ENCODE results near the gene FAM187B.
"Not testable (repeated sequence)": the region's sequence is repeated elsewhere in the genome, so short reads cannot be mapped to it uniquely, and the experiment has no call there.

FAM187B gene

DNA sequence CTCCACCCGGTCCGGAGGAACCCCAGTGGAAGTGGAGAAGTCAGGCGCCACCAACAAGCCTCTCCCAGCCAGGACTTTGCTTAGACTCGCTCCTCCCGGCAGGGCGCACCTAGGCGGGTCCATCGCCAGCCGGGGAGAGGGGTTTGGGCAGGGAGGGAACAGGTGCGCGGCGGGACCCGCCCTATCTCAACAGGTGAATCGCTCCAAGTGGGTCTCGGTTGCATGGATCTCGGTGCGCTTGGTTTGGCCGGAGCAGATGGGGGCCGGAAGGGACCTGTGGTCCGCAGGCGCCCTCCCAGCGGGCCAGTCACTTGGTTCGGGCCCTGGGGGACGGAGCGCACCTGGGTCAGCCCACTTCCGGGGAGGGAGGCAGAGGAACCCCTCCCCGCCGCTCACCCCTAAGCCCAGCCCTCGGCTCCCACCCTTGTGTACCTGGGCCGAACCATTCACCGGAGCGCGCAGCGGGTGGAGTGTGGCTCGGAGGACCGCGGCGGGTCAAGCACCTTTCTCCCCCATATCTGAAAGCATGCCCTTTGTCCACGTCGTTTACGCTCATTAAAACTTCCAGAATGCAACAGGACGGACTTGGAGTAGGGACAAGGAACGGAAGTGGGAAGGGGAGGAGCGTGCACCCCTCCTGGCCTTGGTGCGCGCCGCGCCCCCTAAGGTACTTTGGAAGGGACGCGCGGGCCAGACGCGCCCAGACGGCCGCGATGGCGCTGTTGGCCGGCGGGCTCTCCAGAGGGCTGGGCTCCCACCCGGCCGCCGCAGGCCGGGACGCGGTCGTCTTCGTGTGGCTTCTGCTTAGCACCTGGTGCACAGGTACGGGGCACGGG, 20.0 kb upstream of the FAM187B start, which contains the start of gene LSR:
TSS of gene LSR (plus strand) at position 693 of the 836 bp plus-strand sequence. CDS start at position 714, 21 bp downstream.
- Histone ChIP-seq H3K9ac (ENCODE audit: low read depth, low read length) (peak within 1 kb of the TSS; percentile 94), H3K4me3 (ENCODE audit: low read depth, low read length) (peak within 1 kb of the TSS; percentile 88), H3K4me1 (ENCODE audit: control insufficient read depth, insufficient read depth, low read length) (peaks cover 17% of the 10 kb centered on the region), H3K36me3 (ENCODE audit: control insufficient read depth, insufficient read depth, low read length) (peaks cover 25% of the 10 kb centered on the region), H3K27me3 (ENCODE audit: control insufficient read depth, insufficient read depth, low read length) (no peaks in the 10 kb centered on the region), H3K27ac (ENCODE audit: low read depth, low read length) (peak within 1 kb of the TSS; percentile 99), H3K9me3 (ENCODE audit: control insufficient read depth, insufficient read depth, low read length) (no peaks in the 10 kb centered on the region)

DNA sequence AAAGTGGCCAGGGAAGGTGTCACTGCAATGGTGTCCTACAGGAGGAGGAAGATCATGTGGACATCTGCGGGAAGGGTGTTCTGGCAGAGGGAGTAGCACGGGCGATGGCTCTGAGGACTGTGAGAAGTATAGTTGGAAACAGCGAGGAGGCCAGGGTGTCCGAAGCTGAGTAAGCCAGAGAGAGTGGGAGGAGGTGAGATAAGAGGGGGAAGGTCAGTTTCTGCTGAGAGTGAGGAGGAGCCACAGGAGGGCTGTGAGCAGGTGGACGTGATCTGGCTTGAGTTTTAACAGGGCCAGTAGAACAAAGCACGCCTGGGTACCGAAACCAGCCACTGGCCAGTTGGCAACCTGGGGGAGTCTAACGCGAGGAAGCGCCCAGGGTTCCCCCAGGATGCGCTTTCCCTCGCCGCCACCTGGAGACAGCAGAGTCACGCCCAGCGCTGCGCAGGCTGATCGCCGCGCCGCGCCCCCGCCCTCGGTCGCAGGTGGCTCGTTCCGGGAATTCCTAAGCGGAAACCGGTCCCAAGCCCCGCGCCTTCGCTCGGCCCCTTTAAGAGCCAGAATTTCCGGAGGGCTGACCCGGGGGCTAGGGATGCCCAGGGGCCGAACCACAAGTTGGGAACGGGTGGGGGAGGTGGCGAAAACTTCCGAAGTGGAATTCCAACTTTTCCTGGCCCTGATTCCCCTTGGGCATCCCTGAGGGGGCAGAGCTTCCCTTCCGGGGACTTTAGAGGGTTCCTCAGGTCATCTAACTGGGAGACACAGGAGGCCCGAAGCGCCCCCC, 19.2 kb upstream of the FAM187B start:
- Histone ChIP-seq H3K4me1 (ENCODE audit: control insufficient read depth, insufficient read depth, low read length) (peaks cover 12% of the 10 kb centered on the region), H3K9me3 (ENCODE audit: control insufficient read depth, insufficient read depth, low read length) (no peaks in the 10 kb centered on the region), H3K27me3 (ENCODE audit: control insufficient read depth, insufficient read depth, low read length) (no peaks in the 10 kb centered on the region), H3K4me3 (ENCODE audit: low read depth, low read length) (peak overlapping the region; percentile 88), H3K27ac (ENCODE audit: low read depth, low read length) (peak overlapping the region; percentile 99), H3K9ac (ENCODE audit: low read depth, low read length) (peak overlapping the region; percentile 94), H3K36me3 (ENCODE audit: control insufficient read depth, insufficient read depth, low read length) (peaks cover 20% of the 10 kb centered on the region)

DNA sequence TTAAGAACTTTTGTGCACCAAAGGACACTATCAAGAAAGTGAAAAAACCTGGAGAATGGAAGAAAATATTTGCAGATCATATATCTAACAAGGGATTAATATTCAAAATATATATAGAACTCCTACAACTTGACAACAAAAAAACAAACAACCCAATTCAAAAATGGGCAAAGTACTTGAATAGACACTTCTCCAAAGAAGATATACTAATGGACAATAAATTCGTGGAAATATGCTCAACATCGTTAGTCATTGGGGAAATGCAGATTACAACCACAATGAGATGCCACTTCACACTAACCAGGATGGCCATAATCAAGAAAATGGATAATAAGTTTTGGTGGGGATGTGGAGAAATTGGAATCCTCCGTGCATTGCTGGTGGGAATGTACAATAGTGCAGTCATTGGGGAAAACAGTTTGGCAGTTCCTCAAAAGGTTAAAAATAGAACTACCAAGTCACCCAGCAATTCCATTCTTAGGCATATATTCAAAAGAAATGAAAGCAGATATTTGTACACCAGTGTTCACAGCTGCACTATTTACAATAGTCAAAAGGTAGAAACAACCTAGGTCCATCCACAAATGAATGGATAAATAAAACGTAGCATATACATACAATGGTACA, 18.0 kb upstream of the FAM187B start:
- Histone ChIP-seq H3K27me3 (ENCODE audit: control insufficient read depth, insufficient read depth, low read length) (no peaks in the 10 kb centered on the region), H3K9ac (ENCODE audit: low read depth, low read length) (0 out of 2 replicates have a peak overlapping the region, but pooled peaks have one; percentile 94), H3K9me3 (ENCODE audit: control insufficient read depth, insufficient read depth, low read length) (no peaks in the 10 kb centered on the region; the same call in 1 of the 2 replicates), H3K27ac (ENCODE audit: low read depth, low read length) (peak overlapping the region; percentile 99), H3K36me3 (ENCODE audit: control insufficient read depth, insufficient read depth, low read length) (peaks cover 16% of the 10 kb centered on the region), H3K4me1 (ENCODE audit: control insufficient read depth, insufficient read depth, low read length) (peaks cover 12% of the 10 kb centered on the region), H3K4me3 (ENCODE audit: low read depth, low read length) (peak overlapping the region; percentile 88; the same call in 1 of the 2 replicates)

DNA sequence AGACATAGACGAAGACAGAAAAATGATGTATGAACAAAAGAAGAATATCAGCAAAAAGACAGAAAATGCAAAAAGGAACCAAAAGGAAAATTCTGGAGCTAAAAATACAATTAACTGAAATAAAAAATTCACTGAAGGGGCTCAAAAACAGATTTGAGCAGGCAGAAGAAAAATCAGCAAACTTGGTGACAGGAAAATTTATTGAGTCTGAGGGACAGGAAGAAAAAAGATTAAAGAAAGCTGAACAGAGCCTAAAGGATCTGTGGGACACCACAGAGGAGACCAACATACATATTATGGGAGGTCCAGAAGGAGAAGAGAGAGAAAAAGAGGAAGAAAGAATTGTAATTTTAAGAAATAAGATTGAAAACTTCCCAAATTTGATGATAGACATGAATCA, 12.9 kb upstream of the FAM187B start:
- Histone ChIP-seq H3K27ac (ENCODE audit: low read depth, low read length) (no peak overlapping the region), H3K36me3 (ENCODE audit: control insufficient read depth, insufficient read depth, low read length) (no peaks in the 10 kb centered on the region), H3K27me3 (ENCODE audit: control insufficient read depth, insufficient read depth, low read length) (no peaks in the 10 kb centered on the region), H3K4me3 (ENCODE audit: low read depth, low read length) (no peak overlapping the region), H3K9ac (ENCODE audit: low read depth, low read length) (no peak overlapping the region), H3K4me1 (ENCODE audit: control insufficient read depth, insufficient read depth, low read length) (no peaks in the 10 kb centered on the region), H3K9me3 (ENCODE audit: control insufficient read depth, insufficient read depth, low read length) (peaks cover 3% of the 10 kb centered on the region; the same call in 1 of the 2 replicates)

DNA sequence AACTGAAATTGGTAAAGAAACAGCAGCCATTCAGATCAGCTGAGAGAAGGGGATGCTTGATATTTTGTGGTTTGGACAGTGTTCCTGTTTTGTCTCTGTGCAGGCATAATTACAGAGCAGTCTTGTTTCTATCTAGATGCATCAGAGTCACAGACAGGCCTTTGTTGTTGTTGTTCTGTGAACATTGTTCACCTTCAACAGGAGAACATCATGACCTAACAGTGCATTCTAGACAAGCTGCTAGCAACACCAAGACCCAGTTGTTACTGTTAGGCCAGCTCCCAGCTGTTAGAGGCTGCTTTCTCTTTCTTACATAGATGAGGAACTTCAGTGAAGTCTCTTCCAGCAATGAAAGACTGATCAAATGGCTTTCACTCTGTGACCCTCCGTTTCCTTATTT, 11.8 kb upstream of the FAM187B start:
- Histone ChIP-seq H3K36me3 (ENCODE audit: control insufficient read depth, insufficient read depth, low read length) (no peaks in the 10 kb centered on the region), H3K27me3 (ENCODE audit: control insufficient read depth, insufficient read depth, low read length) (no peaks in the 10 kb centered on the region), H3K9ac (ENCODE audit: low read depth, low read length) (no peak overlapping the region), H3K9me3 (ENCODE audit: control insufficient read depth, insufficient read depth, low read length) (peaks cover 3% of the 10 kb centered on the region; the same call in 1 of the 2 replicates), H3K4me3 (ENCODE audit: low read depth, low read length) (no peak overlapping the region), H3K4me1 (ENCODE audit: control insufficient read depth, insufficient read depth, low read length) (no peaks in the 10 kb centered on the region), H3K27ac (ENCODE audit: low read depth, low read length) (no peak overlapping the region)

DNA sequence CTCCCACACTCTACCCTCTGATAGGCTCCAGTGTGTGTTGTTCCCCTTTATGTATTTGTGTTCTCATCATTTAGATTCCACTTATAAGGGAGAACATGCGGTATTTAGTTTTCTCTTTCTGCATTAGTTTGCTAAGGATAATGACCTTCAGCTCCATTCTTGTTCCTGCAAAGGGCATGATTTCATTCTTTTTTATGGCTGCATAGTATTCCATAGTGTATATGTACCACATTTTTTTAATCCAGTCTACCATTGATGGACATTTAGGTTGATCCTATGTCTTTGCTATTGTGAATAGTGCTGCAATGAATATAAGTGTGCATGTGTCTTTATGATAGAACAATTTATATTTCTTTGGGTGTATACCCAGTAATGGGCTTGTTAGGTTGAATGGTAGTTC, 11.1 kb upstream of the FAM187B start:
- not testable (repeated sequence) for H3K27ac ChIP-seq (ENCODE audit: low read depth, low read length); H3K4me1 ChIP-seq (ENCODE audit: control insufficient read depth, insufficient read depth, low read length); H3K27me3 ChIP-seq (ENCODE audit: control insufficient read depth, insufficient read depth, low read length); H3K9ac ChIP-seq (ENCODE audit: low read depth, low read length); H3K36me3 ChIP-seq (ENCODE audit: control insufficient read depth, insufficient read depth, low read length); H3K9me3 ChIP-seq (ENCODE audit: control insufficient read depth, insufficient read depth, low read length); H3K4me3 ChIP-seq (ENCODE audit: low read depth, low read length)

DNA sequence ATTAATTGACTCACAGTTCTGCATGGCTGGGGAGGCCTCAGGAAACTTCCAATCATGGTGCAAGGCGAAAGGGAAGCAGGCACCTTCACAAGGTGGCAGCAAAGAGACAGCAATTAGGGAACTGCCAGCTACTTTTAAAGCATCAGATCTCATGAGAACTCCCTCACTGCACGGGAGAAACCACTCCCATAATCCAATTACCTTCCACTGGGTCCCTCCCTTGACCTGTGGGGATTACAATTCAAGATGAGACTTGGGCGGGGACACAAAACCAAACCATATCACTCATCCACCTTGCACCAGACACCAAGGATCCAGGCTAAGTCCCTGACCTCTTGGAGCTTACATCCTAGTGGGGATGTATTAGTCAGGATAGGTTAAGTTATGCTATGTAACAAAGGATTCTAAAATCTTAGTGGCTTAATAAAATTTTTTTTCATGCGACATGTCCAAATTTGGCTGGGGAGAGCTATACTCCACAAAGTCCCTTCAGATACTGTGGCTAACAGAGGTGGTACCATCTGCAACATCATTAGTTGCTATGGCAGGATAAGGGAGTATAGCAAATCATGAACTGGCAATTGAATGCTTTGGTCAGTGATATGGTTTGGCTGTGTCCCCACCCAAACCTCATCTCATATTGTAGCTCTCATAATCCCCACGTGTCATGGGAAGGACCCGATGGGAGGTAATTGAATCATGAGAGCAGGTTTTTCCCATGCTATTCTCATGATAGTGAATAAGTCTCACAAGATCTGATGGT, 8.3 kb upstream of the FAM187B start:
- Histone ChIP-seq H3K27ac (ENCODE audit: low read depth, low read length) (no peak overlapping the region), H3K9ac (ENCODE audit: low read depth, low read length) (no peak overlapping the region), H3K4me1 (ENCODE audit: control insufficient read depth, insufficient read depth, low read length) (no peaks in the 10 kb centered on the region), H3K4me3 (ENCODE audit: low read depth, low read length) (no peak overlapping the region), H3K36me3 (ENCODE audit: control insufficient read depth, insufficient read depth, low read length) (no peaks in the 10 kb centered on the region), H3K27me3 (ENCODE audit: control insufficient read depth, insufficient read depth, low read length) (no peaks in the 10 kb centered on the region), H3K9me3 (ENCODE audit: control insufficient read depth, insufficient read depth, low read length) (peaks cover 6% of the 10 kb centered on the region; the same call in 1 of the 2 replicates)

DNA sequence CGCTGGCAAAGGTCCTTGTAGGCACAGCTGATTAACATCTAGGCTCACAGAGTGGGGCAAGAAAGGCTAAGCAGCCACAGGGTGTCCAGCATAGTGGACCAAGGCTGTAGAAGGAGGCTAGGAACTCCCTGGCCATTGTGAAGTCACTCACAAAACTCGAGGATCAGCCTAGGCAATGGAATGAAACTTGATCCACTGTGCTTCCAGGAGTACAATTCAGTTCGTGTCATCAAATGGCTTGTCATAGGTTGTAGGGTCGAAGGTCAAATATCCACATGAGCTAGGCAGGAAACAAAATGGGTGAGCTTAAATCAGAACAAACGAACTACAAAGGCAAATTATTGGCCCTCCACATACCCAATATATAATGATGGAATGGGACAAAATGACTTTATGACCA, 4.4 kb upstream of the FAM187B start:
- Histone ChIP-seq H3K36me3 (ENCODE audit: control insufficient read depth, insufficient read depth, low read length) (no peaks in the 10 kb centered on the region), H3K4me1 (ENCODE audit: control insufficient read depth, insufficient read depth, low read length) (no peaks in the 10 kb centered on the region), H3K9ac (ENCODE audit: low read depth, low read length) (no peak overlapping the region), H3K27ac (ENCODE audit: low read depth, low read length) (no peak overlapping the region), H3K27me3 (ENCODE audit: control insufficient read depth, insufficient read depth, low read length) (no peaks in the 10 kb centered on the region), H3K9me3 (ENCODE audit: control insufficient read depth, insufficient read depth, low read length) (0 out of 2 replicates have a peak, but pooled peaks cover 2% of the 10 kb centered on the region), H3K4me3 (ENCODE audit: low read depth, low read length) (no peak overlapping the region)

DNA sequence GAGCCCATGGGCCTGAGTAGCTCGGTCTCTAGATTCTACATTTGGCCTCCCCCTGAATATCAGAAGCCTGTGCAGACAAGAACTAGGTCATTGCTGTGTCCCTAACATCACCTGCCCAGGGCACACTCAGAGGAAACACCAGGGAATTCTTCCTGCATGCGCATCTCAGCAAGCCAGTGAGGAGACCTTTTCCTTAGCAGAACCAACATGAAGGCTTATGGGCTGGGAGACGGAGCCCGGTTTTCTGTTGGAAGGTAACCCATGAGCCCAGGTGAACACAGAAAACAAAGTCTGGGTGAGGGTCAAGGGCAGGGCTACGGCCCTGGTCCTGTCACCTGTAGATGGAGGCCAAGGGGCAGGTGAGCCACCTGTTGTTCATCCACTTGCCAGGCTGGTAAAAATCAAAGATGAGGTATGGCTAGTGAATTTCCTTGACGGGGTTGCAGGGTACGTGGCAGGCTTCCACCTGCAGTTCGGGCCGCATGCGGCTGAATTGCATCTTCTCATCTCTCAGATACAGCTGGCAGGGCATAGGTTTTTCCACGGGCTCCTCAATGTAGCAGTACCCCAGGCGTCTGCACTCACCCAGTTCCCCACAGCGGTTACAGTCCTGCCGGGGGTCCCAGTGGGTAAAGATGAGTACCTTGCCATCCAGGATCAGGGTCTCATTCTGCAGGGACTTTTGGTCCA, 3.6 kb upstream of the FAM187B start:
- Histone ChIP-seq H3K36me3 (ENCODE audit: control insufficient read depth, insufficient read depth, low read length) (no peaks in the 10 kb centered on the region), H3K4me3 (ENCODE audit: low read depth, low read length) (no peak overlapping the region), H3K9me3 (ENCODE audit: control insufficient read depth, insufficient read depth, low read length) (0 out of 2 replicates have a peak, but pooled peaks cover 2% of the 10 kb centered on the region), H3K4me1 (ENCODE audit: control insufficient read depth, insufficient read depth, low read length) (no peaks in the 10 kb centered on the region), H3K9ac (ENCODE audit: low read depth, low read length) (no peak overlapping the region), H3K27me3 (ENCODE audit: control insufficient read depth, insufficient read depth, low read length) (no peaks in the 10 kb centered on the region), H3K27ac (ENCODE audit: low read depth, low read length) (no peak overlapping the region)

DNA sequence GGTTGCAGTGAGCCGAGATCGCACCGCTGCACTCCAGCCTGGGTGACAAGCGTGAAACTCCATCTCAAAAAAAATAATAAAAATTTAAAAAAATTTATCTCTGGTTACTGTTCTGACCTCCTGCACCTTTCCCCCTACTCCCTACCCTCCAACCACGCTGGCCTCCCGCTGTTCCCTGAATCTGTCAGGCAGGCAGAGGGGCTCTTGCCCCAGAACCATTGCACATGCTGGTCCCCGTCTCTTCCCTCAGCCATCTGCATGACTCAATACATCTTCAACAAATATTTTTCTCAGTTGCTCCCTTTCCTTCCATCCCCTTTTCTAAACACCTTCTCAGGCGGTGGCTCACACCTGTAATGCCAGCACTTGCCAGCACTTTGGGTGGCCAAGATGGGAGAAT, 1.1 kb upstream of the FAM187B start:
- H3K36me3 ChIP-seq (ENCODE audit: control insufficient read depth, insufficient read depth, low read length), result no peaks in the 10 kb centered on the region
- H3K4me1 ChIP-seq (ENCODE audit: control insufficient read depth, insufficient read depth, low read length), result peaks cover 9% of the 10 kb centered on the region; the same call in 1 of the 2 replicates
- H3K4me3 ChIP-seq (ENCODE audit: low read depth, low read length), result no peak overlapping the region
- no peak overlapping the region for H3K9ac ChIP-seq (ENCODE audit: low read depth, low read length)
- 0 out of 2 replicates have a peak, but pooled peaks cover under 1% of the 10 kb centered on the region for H3K9me3 ChIP-seq (ENCODE audit: control insufficient read depth, insufficient read depth, low read length)
- no peaks in the 10 kb centered on the region for H3K27me3 ChIP-seq (ENCODE audit: control insufficient read depth, insufficient read depth, low read length)
- H3K27ac ChIP-seq (ENCODE audit: low read depth, low read length), result no peak overlapping the region
